GM06990 (cell line): ENCODE data around the gene SBF2.
"Not testable (repeated sequence)": the region's sequence is repeated elsewhere in the genome, so short reads cannot be mapped to it uniquely, and the experiment has no call there.

Source experiments
- DNase-seq: peaks from one replicate; pipeline ENCODE4 v3.0.0-alpha.2; 2011; ENCODE audit not compliant: insufficient read length; ENCODE audit errors: extremely low read depth
- H3K27me3 ChIP-seq: replicated peaks from 2 replicates; pipeline ENCODE4 v1.6.0; 2011; ENCODE audit warnings: low read length; ENCODE audit not compliant: control insufficient read depth, insufficient read depth
- H3K36me3 ChIP-seq: 2 replicates; pipeline ENCODE4 v1.5.1; 2011; ENCODE audit warnings: low read length; ENCODE audit not compliant: control insufficient read depth, insufficient read depth
- H3K4me3 ChIP-seq: replicated peaks from 2 replicates; pipeline ENCODE4 v1.5.1; 2011; ENCODE audit warnings: low read depth, mild to moderate bottlenecking, control low read depth, low read length
- CTCF ChIP-seq: IDR thresholded peaks from 2 replicates; pipeline ENCODE4 v1.5.1; 2011; ENCODE audit warnings: low read length, control low read depth, mild to moderate bottlenecking, inconsistent platforms; ENCODE audit not compliant: insufficient read depth, poor library complexity, severe bottlenecking

SBF2 gene

DNA sequence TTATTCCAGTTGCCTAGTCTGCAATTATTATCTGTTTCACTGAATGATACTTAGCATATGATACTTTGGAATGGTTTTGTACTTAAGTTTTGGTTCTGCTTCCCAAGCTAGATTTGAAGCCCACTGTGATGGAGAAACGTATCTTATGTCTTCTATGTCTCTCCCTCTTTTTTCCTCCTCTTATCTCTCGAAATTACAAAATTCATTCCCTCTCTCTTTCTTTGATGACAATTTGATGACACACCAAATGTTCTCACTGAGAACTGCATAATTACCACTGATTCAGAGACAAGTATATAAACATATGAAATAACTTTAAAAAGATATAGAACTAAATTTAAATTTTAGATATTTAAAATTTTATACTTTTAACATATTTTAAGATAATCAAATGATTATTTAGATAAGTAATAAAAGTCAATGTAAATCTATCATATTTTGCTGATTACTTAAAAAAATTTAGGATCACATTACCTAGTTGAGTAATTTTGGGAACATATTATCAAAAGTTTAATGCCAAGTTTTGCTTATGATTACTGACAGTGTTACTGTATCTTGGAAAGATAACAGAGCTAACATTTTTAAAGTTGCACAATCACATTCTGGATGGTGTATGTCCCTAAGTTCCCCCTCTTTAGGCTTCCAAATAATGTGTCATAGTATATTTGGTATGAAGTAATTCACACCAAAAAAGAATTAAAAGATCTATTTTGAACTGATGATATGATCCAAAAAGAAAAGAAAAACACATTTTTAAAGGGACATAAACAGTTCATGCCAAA, 255.3 kb downstream of the SBF2 start:
- no peak for DNase-seq
- no peak for TF ChIP-seq CTCF
- no peak overlapping the region for H3K4me3 ChIP-seq
- H3K36me3 ChIP-seq: no peaks in the 10 kb centered on the region
- H3K27me3 ChIP-seq: no peaks in the 10 kb centered on the region

DNA sequence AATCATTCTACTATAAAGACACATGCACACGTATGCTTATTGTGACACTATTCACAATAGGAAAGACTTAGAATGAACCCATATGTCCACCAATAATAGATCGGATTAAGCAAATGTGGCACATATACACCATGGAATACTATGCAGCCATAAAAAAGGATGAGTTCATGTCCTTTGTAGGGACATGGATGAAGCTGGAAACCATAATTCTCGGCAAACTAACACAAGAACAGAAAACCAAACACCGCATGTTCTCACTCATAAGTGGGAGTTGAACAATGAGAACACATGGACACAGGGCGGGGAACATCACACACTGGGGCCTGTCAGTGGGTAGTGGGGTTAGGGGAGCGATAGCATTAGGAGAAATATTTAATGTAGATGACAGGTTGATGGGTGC, 258.1 kb downstream of the SBF2 start:
- H3K36me3 ChIP-seq, DNase-seq, H3K27me3 ChIP-seq, H3K4me3 ChIP-seq: not testable (repeated sequence)

DNA sequence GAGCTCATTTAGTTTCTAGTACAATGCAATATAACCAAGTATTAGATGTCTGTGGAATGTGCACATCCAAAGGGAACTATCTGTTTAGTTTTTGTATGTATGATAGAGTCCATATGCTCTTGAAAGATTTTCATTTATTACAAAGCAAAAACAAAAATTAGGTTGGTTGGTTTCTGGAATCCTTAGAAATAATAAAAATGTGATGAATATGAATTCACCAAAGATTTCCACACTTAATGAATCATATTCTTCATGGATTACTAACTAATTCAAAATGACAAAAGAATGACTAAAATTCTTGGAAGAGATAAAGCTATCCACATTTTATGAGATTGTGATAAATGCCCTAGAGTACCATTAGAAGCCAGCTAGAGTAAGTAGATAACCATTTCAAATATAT, 261.1 kb downstream of the SBF2 start:
- no peaks in the 10 kb centered on the region for H3K36me3 ChIP-seq
- no peaks in the 10 kb centered on the region for H3K27me3 ChIP-seq
- no peak for DNase-seq
- no peak for TF ChIP-seq CTCF
- H3K4me3 ChIP-seq: no peak overlapping the region

GRCh38 chr11:10030122-10030490, 263.9 kb downstream of the SBF2 start:
- TF ChIP-seq CTCF: no peak
- Histone ChIP-seq H3K36me3 (no peaks in the 10 kb centered on the region), H3K27me3 (no peaks in the 10 kb centered on the region), H3K4me3 (no peak overlapping the region)
- DNase-seq: no peak

DNA sequence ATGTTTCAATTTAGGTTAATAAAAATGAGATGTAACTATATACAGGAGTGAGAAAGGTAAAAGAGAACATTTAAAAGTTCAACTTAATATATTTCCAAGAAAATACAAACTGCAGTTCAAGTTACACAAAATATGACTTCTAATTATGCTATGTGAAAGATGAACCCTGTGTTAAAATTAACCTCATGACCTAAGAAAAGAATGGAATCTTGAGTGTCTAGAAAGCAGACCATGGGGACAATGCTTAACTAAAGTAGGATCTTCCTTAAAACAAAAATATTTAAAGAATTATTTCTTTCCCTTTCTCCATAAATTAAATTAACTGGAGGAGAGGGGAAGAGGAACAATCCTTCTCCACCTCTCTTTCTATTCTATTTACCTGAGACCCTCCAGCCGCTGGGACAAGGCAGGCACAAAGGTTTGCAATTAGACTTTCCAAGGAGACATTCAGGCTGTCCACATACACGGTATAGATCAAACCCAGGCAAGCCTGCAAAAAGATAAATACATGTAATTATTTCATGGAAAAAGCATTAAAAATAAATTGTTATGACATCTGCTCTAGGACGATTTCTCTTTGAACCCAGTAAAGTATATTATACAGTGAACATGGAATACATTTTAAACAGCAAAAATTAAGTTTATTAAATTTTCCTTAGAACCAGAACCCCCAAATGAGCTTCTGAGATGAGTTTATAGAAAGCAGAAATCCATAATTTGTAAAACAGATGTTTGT, 264.5 kb downstream of the SBF2 start:
- no peaks in the 10 kb centered on the region for H3K36me3 ChIP-seq
- no peak for DNase-seq
- TF ChIP-seq CTCF: no peak
- no peaks in the 10 kb centered on the region for H3K27me3 ChIP-seq
- H3K4me3 ChIP-seq: no peak overlapping the region

DNA sequence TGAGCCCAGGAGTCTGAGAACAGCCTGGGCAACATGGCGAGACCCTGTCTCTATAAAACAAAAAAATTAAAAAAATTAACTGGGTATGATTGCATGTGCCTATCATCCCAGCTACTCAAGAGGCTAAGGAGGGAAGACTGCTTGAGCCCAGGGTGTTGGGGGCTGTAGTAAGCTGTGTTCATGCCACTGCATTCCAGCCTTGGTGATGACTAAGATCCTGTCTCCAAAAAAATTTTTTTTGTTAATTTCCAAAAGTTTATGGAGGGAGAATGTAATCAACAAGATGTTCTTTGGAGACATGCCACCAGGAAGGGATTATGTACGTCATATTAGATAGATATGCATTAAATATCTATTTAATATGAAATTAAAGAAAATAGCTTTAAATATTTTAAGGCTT, 267.5 kb downstream of the SBF2 start:
- H3K36me3 ChIP-seq: no peaks in the 10 kb centered on the region
- DNase-seq: no peak
- no peak overlapping the region for H3K4me3 ChIP-seq
- no peak for TF ChIP-seq CTCF
- no peaks in the 10 kb centered on the region for H3K27me3 ChIP-seq
